Spinal cord (tissue), 10 donors: Measurements from ENCODE around the gene TMEM132D. TPM values are rescaled to one million over a fixed set of nuclear protein-coding genes. Genes with fewer than 3 reads are reported as not detected.
"Not testable (repeated sequence)": the region's sequence is repeated elsewhere in the genome, so short reads cannot be mapped to it uniquely, and the experiment has no call there.

Experiments
- DNase-seq, 6 donors: peaks; one replicate each; pipeline versions ENCODE4 v3.0.0 to v3.0.0-alpha.2; 2013 to 2015; ENCODE audit warnings: low spot score in 6 of 6, low read depth in 4 of 6
- H3K27ac ChIP-seq: one replicate; pipeline ENCODE4 v1.5.1; 2013; ENCODE audit warnings: low read depth, low read length, control low read depth
- H3K27me3 ChIP-seq: one replicate; pipeline ENCODE4 v1.6.1; 2013; ENCODE audit warnings: low read length; ENCODE audit not compliant: control insufficient read depth, insufficient read depth
- H3K36me3 ChIP-seq: one replicate; pipeline ENCODE4 v1.6.1; 2013; ENCODE audit warnings: low read length; ENCODE audit not compliant: control insufficient read depth, insufficient read depth
- H3K4me1 ChIP-seq: one replicate; pipeline ENCODE4 v1.6.1; 2013; ENCODE audit warnings: low read length; ENCODE audit not compliant: control insufficient read depth, insufficient read depth
- H3K4me3 ChIP-seq: one replicate; pipeline ENCODE4 v1.5.1; 2013; ENCODE audit warnings: low read depth, low read length, control low read depth
- H3K9me3 ChIP-seq: one replicate; pipeline ENCODE4 v1.6.1; 2013; ENCODE audit warnings: low read length; ENCODE audit not compliant: control insufficient read depth, insufficient read depth
- WGBS: methylation state at CpG from one replicate; pipeline ENCODE4 v1.1.5; 2013; ENCODE audit warnings: missing lambda C conversion rate; ENCODE audit not compliant: insufficient coverage; 5-methylcytosine and 5-hydroxymethylcytosine counted together
- polyA plus RNA-seq, 2 donors: library from polyadenylated mRNA; unstranded; fragments of 120-200 nt; gene quantifications; one replicate each; pipeline ENCODE4 v1.2.1, GENCODE V29; 2013; ENCODE audit not compliant: insufficient read length in 2 of 2
- total RNA-seq, 2 donors: library from RNA; depleted of rRNA in 1 of 2; stranded (reverse); fragments of 120-200 nt in 1 of 2; fragments of >200 nt in 1 of 2; gene quantifications; one replicate each; pipeline versions ENCODE4 v1.2.3 to v1.2.4, GENCODE V29; 2013 to 2014
- donor health status: healthy.

The TMEM132D gene
- total and polyA plus RNA-seq, 4 donors: 4.7 to 15.7 (median 12.6) TPM

- Histone ChIP-seq H3K27me3 (no peaks in the 10 kb centered on the region), H3K9me3 (no peaks in the 10 kb centered on the region), H3K4me3 (no peak overlapping the region), H3K27ac (no peak overlapping the region), H3K4me1 (no peaks in the 10 kb centered on the region), H3K36me3 (no peaks in the 10 kb centered on the region)
- no peak for DNase-seq
- 56% methylated on average over 3 of the region's 6 CpGs for WGBS
These were observed 701.6 kb downstream of the TMEM132D start for GRCh38 chr12:129202109-129202814.

- Histone ChIP-seq H3K36me3 (no peaks in the 10 kb centered on the region), H3K27me3 (no peaks in the 10 kb centered on the region), H3K4me3 (no peak overlapping the region), H3K4me1 (no peaks in the 10 kb centered on the region), H3K27ac (no peak overlapping the region), H3K9me3 (no peaks in the 10 kb centered on the region)
- WGBS: no CpG with 5 or more reads among the region's 2 CpGs
- no peak for DNase-seq
These were observed 702.8 kb downstream of the TMEM132D start for GRCh38 chr12:129201029-129201428.

GRCh38 chr12:129200576-129200975 is 703.2 kb downstream of the TMEM132D start:
- Histone ChIP-seq H3K9me3 (no peaks in the 10 kb centered on the region), H3K27me3 (no peaks in the 10 kb centered on the region), H3K4me1 (no peaks in the 10 kb centered on the region), H3K27ac (no peak overlapping the region), H3K36me3 (no peaks in the 10 kb centered on the region), H3K4me3 (no peak overlapping the region)
- WGBS: 67% methylated on average over 7 of the region's 8 CpGs
- DNase-seq: peak in 1 of 6 donors; percentile 35

GRCh38 chr12:129196927-129197326 is 706.9 kb downstream of the TMEM132D start:
- Histone ChIP-seq H3K4me3 (no peak overlapping the region), H3K27me3 (no peaks in the 10 kb centered on the region), H3K9me3 (no peaks in the 10 kb centered on the region), H3K36me3 (no peaks in the 10 kb centered on the region), H3K4me1 (no peaks in the 10 kb centered on the region), H3K27ac (no peak overlapping the region)
- WGBS: 90% methylated on average over 2 of the region's 3 CpGs
- DNase-seq: no peak

- Histone ChIP-seq H3K27me3 (no peaks in the 10 kb centered on the region), H3K4me1 (no peaks in the 10 kb centered on the region), H3K36me3 (no peaks in the 10 kb centered on the region), H3K4me3 (no peak overlapping the region), H3K9me3 (no peaks in the 10 kb centered on the region), H3K27ac (no peak overlapping the region)
- no peak for DNase-seq
- 98% methylated on average over 2 of the region's 2 CpGs for WGBS
These were observed 708.7 kb downstream of the TMEM132D start for GRCh38 chr12:129195081-129195480.

- Histone ChIP-seq H3K27me3 (no peaks in the 10 kb centered on the region), H3K4me1 (no peaks in the 10 kb centered on the region), H3K4me3 (no peak overlapping the region), H3K36me3 (no peaks in the 10 kb centered on the region), H3K27ac (no peak overlapping the region), H3K9me3 (no peaks in the 10 kb centered on the region)
- WGBS: 70% methylated on average over 2 of the region's 4 CpGs
- no peak for DNase-seq
These were observed 710.5 kb downstream of the TMEM132D start for GRCh38 chr12:129193263-129193871.

GRCh38 chr12:129190827-129191226 is 713.0 kb downstream of the TMEM132D start:
- WGBS: 62% methylated on average over 7 of the region's 7 CpGs
- no peak for DNase-seq
- no peak overlapping the region for H3K27ac ChIP-seq
- no peaks in the 10 kb centered on the region for H3K9me3 ChIP-seq
- H3K4me3 ChIP-seq: no peak overlapping the region
- no peaks in the 10 kb centered on the region for H3K4me1 ChIP-seq
- H3K36me3 ChIP-seq: no peaks in the 10 kb centered on the region
- H3K27me3 ChIP-seq: no peaks in the 10 kb centered on the region

GRCh38 chr12:129189879-129190278 is 713.9 kb downstream of the TMEM132D start:
- not testable (repeated sequence) for H3K27ac ChIP-seq, H3K36me3 ChIP-seq, H3K4me3 ChIP-seq, H3K4me1 ChIP-seq, H3K27me3 ChIP-seq, H3K9me3 ChIP-seq, DNase-seq
- WGBS: 69% methylated on average over 4 of the region's 4 CpGs

GRCh38 chr12:129186952-129187351 is 716.9 kb downstream of the TMEM132D start:
- H3K36me3 ChIP-seq: no peaks in the 10 kb centered on the region
- H3K27ac ChIP-seq: no peak overlapping the region
- peaks cover 10% of the 10 kb centered on the region for H3K4me1 ChIP-seq
- no CpG with 5 or more reads among the region's 1 CpG for whole genome bisulfite sequencing
- no peaks in the 10 kb centered on the region for H3K9me3 ChIP-seq
- H3K4me3 ChIP-seq: no peak overlapping the region
- no peak for DNase-seq
- no peaks in the 10 kb centered on the region for H3K27me3 ChIP-seq

- Histone ChIP-seq H3K9me3 (no peaks in the 10 kb centered on the region), H3K4me3 (no peak overlapping the region), H3K36me3 (no peaks in the 10 kb centered on the region), H3K27ac (no peak overlapping the region), H3K4me1 (peaks cover 10% of the 10 kb centered on the region), H3K27me3 (no peaks in the 10 kb centered on the region)
- 60% methylated on average over 3 of the region's 3 CpGs for WGBS
- DNase-seq: no peak
These were observed 718.0 kb downstream of the TMEM132D start for GRCh38 chr12:129185855-129186254.
